ENCODE data around the gene MICAL1. TPM values are rescaled to one million over a fixed set of nuclear protein-coding genes. Genes with fewer than 3 reads are reported as not detected.

Gene MICAL1
- total and polyA plus RNA-seq, 10 of the 15 experiments (the other 5 are each of a cell fraction or from before 2014, with no cell fraction given) = 0.32 to 71.6 (median 45.3) TPM

- TF ChIP-seq HDGF (IDR thresholded peaks at IDR 0.05) = peak; percentile 37; the same call in 1 of the 2 replicates
- no peak for TF ChIP-seq USF2 (IDR thresholded peaks at IDR 0.05; ENCODE audit: borderline replicate concordance, low read depth, low read length)
- TF ChIP-seq ZZZ3 (IDR thresholded peaks at IDR 0.05; ENCODE audit: control insufficient read depth, insufficient read length, low read depth) = no peak
- no peak for TF ChIP-seq LARP7 (IDR thresholded peaks at IDR 0.05)
- TF ChIP-seq BMI1 (IDR thresholded peaks at IDR 0.05; ENCODE audit: borderline replicate concordance) = no peak
- TF ChIP-seq ZBTB11 (CRISPR knock-in tag; IDR thresholded peaks at IDR 0.05) = no peak
These were observed 1.7 kb downstream of the MICAL1 start (continued) for GRCh38 chr6:109453594-109454495.

Measured in GM12878 (cell line).